HG03103 (cell line): ENCODE data around the gene HYAL2.
"Not testable (repeated sequence)": the region's sequence is repeated elsewhere in the genome, so short reads cannot be mapped to it uniquely, and the experiment has no call there.

Source experiments
- ATAC-seq: cut with Tn5 transposase; IDR thresholded peaks from one replicate; pipeline ENCODE4 v1.9.1; 2021; ENCODE audit warnings: low read depth; ENCODE audit not compliant: unreplicated experiment

The HYAL2 gene

GRCh38 chr3:50317300-50317699 lies 5.2 kb downstream of the HYAL2 start:
- ATAC-seq, result no peak

- ATAC-seq, result no peak
These were observed 5.8 kb downstream of the HYAL2 start for GRCh38 chr3:50316657-50317242.

GRCh38 chr3:50314816-50315215 lies 7.7 kb downstream of the HYAL2 start:
- ATAC-seq, result no peak

GRCh38 chr3:50314342-50314741 lies 8.2 kb downstream of the HYAL2 start:
- ATAC-seq, result no peak

- not testable (repeated sequence) for ATAC-seq
These were observed 10.5 kb downstream of the HYAL2 start for GRCh38 chr3:50312041-50312440.

GRCh38 chr3:50304601-50305000 lies 17.9 kb downstream of the HYAL2 start:
- ATAC-seq, result no peak

GRCh38 chr3:50303013-50303815 lies 19.3 kb downstream of the HYAL2 start, which contains the start of gene HYAL1:
HYAL1 (minus strand) TSS chr3:50303574; CDS start chr3:50302956, 618 bp downstream.
- ATAC-seq, result no peak

- no peak for ATAC-seq
These were observed 20.2 kb downstream of the HYAL2 start for GRCh38 chr3:50302095-50303012.

- ATAC-seq, result no peak
These were observed 21.8 kb downstream of the HYAL2 start for GRCh38 chr3:50300681-50301254.

- no peak for ATAC-seq
These were observed 22.4 kb downstream of the HYAL2 start for GRCh38 chr3:50299929-50300680.

GRCh38 chr3:50299638-50299928 lies 23.0 kb downstream of the HYAL2 start:
- ATAC-seq, result no peak

- peak; percentile 73 for ATAC-seq
These were observed 23.5 kb downstream of the HYAL2 start, which contains the start of the genes HYAL3 and NAA80 for GRCh38 chr3:50298836-50299637. HYAL3 (minus strand) TSS chr3:50299405; CDS start chr3:50295602, 3,803 bp downstream. NAA80 (minus strand) TSS chr3:50299405; CDS start chr3:50297463, 1,942 bp downstream.

GRCh38 chr3:50297896-50298725 lies 24.4 kb downstream of the HYAL2 start:
- no peak for ATAC-seq

GRCh38 chr3:50297384-50297775 lies 25.2 kb downstream of the HYAL2 start:
- ATAC-seq, result no peak

- ATAC-seq, result no peak
These were observed 25.7 kb downstream of the HYAL2 start for GRCh38 chr3:50296721-50297383.

GRCh38 chr3:50295553-50296431 lies 26.8 kb downstream of the HYAL2 start:
- ATAC-seq, result no peak
